ENCODE measurements around the gene IRF1. TPM values are rescaled to one million over a fixed set of nuclear protein-coding genes. Genes with fewer than 3 reads are reported as not detected.

IRF1 gene
- total and polyA plus RNA-seq, 2 of the 8 experiments (the other 6 are each of a cell fraction or from before 2014, with no cell fraction given): 4.0 to 8.5 TPM

- TF ChIP-seq TCF12 (IDR thresholded peaks at IDR 0.05; ENCODE audit: low read depth, low read length): no peak
- TF ChIP-seq CTCF (IDR thresholded peaks at IDR 0.05; ENCODE audit: control extremely low read depth in 1 of 3, insufficient read depth in 1 of 3, low read depth in 1 of 3, low read length in 3 of 3): no peak
Measured at GRCh38 chr5:132433141-132433540, 57.4 kb downstream of the IRF1 start (continued).

Data from H1 (cell line).